ENCODE data around the gene MYL6. TPM values are rescaled to one million over a fixed set of nuclear protein-coding genes. Genes with fewer than 3 reads are reported as not detected.

The MYL6 gene
- total and polyA plus RNA-seq, 10 of the 15 experiments (the other 5 are each of a cell fraction or from before 2014, with no cell fraction given), result 1,000 to 4,116 (median 1,828) TPM

- TF ChIP-seq REST (IDR thresholded peaks at IDR 0.05; ENCODE audit: low read depth, low read length), result no peak
- TF ChIP-seq POLR2AphosphoS5 (IDR thresholded peaks at IDR 0.05; ENCODE audit: low read length), result no peak
- TF ChIP-seq PRDM15 (CRISPR knock-in tag; IDR thresholded peaks at IDR 0.05), result no peak
- TF ChIP-seq BCL11A (IDR thresholded peaks at IDR 0.05; ENCODE audit: low read depth, low read length), result no peak
Observed at GRCh38 chr12:56137853-56138571, 20.1 kb upstream of the MYL6 start (continued).
